Suprapubic skin (tissue), 4 donors: Measurements from ENCODE around the gene PCBP3. TPM values are rescaled to one million over a fixed set of nuclear protein-coding genes. Genes with fewer than 3 reads are reported as not detected.

ENCODE experiments used
- DNase-seq, 2 donors: peaks; one replicate each; pipeline ENCODE4 v3.0.0-alpha.2; 2019; ENCODE audit warnings: low spot score in 2 of 2
- H3K27ac ChIP-seq: fragments of 200-600 bp; sonication (generic); one replicate; pipeline ENCODE4 v1.5.1; 2019
- H3K27me3 ChIP-seq: fragments of 200-600 bp; sonication (generic); one replicate; pipeline ENCODE4 v1.5.1; 2019
- H3K36me3 ChIP-seq: fragments of 200-600 bp; sonication (generic); one replicate; pipeline ENCODE4 v1.5.1; 2019
- H3K4me1 ChIP-seq: fragments of 200-600 bp; sonication (generic); one replicate; pipeline ENCODE4 v1.5.1; 2019
- H3K4me3 ChIP-seq: fragments of 200-600 bp; sonication (generic); one replicate; pipeline ENCODE4 v1.5.1; 2019; ENCODE audit warnings: mild to moderate bottlenecking
- H3K9me3 ChIP-seq: fragments of 200-600 bp; sonication (generic); one replicate; pipeline ENCODE4 v1.5.1; 2019
- EP300 ChIP-seq: sonication (generic); formaldehyde crosslinking; IDR thresholded peaks from one replicate; pipeline ENCODE4 v1.6.1; 2017; ENCODE audit warnings: antibody characterized with exemption
- POLR2A ChIP-seq, 2 donors: fragments of 450-650 bp; IDR thresholded peaks; one replicate each; pipeline ENCODE4 v1.6.1; 2017; ENCODE audit warnings: antibody characterized with exemption in 2 of 2, mild to moderate bottlenecking in 2 of 2, moderate library complexity in 2 of 2
- POLR2AphosphoS5 ChIP-seq, 3 donors: sonication (generic); formaldehyde crosslinking; IDR thresholded peaks; one replicate each; pipeline ENCODE4 v1.6.1; 2017; ENCODE audit warnings: antibody characterized with exemption in 3 of 3
- WGBS: methylation state at CpG from one replicate; pipeline ENCODE4 v1.1.5; 2018; 5-methylcytosine and 5-hydroxymethylcytosine counted together
- total RNA-seq, 4 donors: library from RNA; depleted of rRNA; stranded (reverse); fragments of >200 nt; gene quantifications; one replicate each; pipeline ENCODE4 v1.1.0, GENCODE V29; 2016
- TF ChIP-seq, protein P1 (sequence below), 2 donors: fragments of 200-600 bp in 1 of 2; fragments of 450-650 bp in 1 of 2; sonication (generic) in 1 of 2; IDR thresholded peaks; one replicate each; pipeline ENCODE4 v1.5.1; 2016 to 2019; ENCODE audit warnings: antibody characterized with exemption in 2 of 2, mild to moderate bottlenecking in 1 of 2, moderate library complexity in 1 of 2

The PCBP3 gene
- total RNA-seq, 4 donors from 2014 or later, result 0.97 to 7.3 (median 2.7) TPM

DNA sequence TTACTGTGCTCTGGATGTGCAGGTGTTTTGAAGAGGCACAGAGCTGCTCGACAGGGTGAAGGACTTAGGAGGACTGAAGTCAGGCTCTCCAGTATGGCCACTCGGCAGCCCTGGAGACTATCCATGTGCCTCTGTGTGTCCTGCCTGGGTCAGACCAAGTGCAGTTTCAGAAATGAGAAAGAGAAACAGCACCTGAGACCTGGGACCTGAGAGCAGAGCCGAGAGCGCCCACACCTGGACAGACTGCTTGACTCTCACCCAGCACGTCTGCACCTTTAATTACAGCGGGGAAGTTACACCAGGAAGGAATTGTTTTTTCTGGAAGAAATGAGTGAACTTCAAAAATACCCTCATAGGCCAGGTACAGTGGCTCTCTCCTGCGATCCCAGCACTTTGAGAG lies 278.4 kb downstream of the PCBP3 start:
- Histone ChIP-seq H3K9me3 (no peaks in the 10 kb centered on the region), H3K36me3 (no peaks in the 10 kb centered on the region), H3K4me1 (peaks cover 10% of the 10 kb centered on the region), H3K27ac (no peak overlapping the region), H3K27me3 (peaks cover 4% of the 10 kb centered on the region), H3K4me3 (no peak overlapping the region)
- no peak for TF ChIP-seq POLR2AphosphoS5 (IDR thresholded peaks at IDR 0.05)
- TF ChIP-seq, protein P1, sequence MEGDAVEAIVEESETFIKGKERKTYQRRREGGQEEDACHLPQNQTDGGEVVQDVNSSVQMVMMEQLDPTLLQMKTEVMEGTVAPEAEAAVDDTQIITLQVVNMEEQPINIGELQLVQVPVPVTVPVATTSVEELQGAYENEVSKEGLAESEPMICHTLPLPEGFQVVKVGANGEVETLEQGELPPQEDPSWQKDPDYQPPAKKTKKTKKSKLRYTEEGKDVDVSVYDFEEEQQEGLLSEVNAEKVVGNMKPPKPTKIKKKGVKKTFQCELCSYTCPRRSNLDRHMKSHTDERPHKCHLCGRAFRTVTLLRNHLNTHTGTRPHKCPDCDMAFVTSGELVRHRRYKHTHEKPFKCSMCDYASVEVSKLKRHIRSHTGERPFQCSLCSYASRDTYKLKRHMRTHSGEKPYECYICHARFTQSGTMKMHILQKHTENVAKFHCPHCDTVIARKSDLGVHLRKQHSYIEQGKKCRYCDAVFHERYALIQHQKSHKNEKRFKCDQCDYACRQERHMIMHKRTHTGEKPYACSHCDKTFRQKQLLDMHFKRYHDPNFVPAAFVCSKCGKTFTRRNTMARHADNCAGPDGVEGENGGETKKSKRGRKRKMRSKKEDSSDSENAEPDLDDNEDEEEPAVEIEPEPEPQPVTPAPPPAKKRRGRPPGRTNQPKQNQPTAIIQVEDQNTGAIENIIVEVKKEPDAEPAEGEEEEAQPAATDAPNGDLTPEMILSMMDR (IDR thresholded peaks at IDR 0.05), result no peak
- TF ChIP-seq EP300, result no peak
- TF ChIP-seq POLR2A (IDR thresholded peaks at IDR 0.05), result no peak
- no peak for DNase-seq
- WGBS, result 77% methylated on average over 6 of the region's 7 CpGs

DNA sequence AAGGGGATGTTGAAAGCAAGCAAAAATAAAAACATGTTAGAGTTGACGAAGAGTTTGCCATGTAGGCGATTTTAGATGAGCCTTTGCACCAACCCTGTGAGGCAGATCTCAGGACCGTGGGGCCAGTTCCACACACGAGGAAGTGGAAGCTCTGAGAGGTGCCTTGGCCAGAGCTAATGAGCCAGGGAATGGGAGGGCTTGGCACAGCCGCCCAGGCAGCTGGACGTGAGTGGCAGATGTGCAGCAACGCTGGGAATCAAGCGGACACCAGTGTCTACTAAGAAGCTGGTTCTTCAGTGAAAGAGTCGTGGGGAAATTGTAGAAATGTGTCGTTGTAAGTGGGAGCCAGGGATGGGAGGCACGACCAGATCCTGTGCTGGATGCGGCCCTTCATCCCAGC lies 279.1 kb downstream of the PCBP3 start:
- Histone ChIP-seq H3K27ac (no peak overlapping the region), H3K36me3 (no peaks in the 10 kb centered on the region), H3K4me1 (peaks cover 6% of the 10 kb centered on the region), H3K4me3 (no peak overlapping the region), H3K9me3 (no peaks in the 10 kb centered on the region), H3K27me3 (peaks cover 4% of the 10 kb centered on the region)
- TF ChIP-seq EP300, result no peak
- TF ChIP-seq POLR2A (IDR thresholded peaks at IDR 0.05), result no peak
- TF ChIP-seq, protein P1 (IDR thresholded peaks at IDR 0.05), result no peak
- TF ChIP-seq POLR2AphosphoS5 (IDR thresholded peaks at IDR 0.05), result no peak
- no peak for DNase-seq
- WGBS, result 67% methylated on average over 12 of the region's 12 CpGs

DNA sequence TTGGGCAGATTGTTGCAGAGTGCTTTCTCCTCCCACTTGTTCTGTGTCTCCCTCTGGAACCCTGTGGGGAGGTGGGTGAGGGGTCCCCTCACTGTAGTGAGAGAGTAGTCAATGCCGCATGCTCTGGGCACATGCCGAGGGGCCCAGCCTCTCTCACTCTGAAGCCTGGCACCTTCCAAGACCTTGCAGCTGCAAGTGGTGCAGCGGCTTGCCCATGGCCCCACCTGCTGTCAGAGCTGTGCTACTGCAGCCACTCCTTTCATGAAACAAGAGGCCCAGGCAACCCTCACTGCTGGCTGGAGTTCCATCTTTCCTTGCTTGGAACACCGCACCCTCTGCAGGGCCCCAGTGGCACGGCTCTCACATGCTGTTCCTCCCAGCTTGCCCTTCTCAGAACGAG lies 279.6 kb downstream of the PCBP3 start:
- Histone ChIP-seq H3K27me3 (peaks cover 4% of the 10 kb centered on the region), H3K4me1 (peaks cover 6% of the 10 kb centered on the region), H3K27ac (no peak overlapping the region), H3K4me3 (no peak overlapping the region), H3K36me3 (no peaks in the 10 kb centered on the region), H3K9me3 (no peaks in the 10 kb centered on the region)
- 7% methylated on average over 3 of the region's 6 CpGs for WGBS
- TF ChIP-seq, protein P1 (IDR thresholded peaks at IDR 0.05), result peak; percentile 65 to 93
- no peak for TF ChIP-seq POLR2A (IDR thresholded peaks at IDR 0.05)
- no peak for DNase-seq

DNA sequence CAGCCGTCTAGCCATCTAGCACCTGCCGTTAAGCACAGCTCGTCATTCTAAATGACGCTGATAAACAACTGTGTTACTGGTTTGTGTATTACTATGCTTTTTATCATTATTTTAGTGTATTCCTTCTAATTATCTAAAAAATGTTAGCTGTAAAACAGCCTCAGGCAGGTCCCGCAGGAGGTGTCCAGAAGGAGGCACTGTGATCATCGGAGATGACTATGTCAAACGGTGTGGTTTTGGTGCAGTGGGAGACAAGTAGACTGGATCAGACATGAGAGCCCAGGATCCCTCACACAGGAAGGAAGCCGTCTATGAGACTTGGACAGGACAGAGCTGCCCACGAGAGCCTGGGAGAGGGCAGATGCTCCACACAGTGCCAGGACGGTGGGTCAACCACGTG lies 282.8 kb downstream of the PCBP3 start:
- peaks cover 6% of the 10 kb centered on the region for H3K4me1 ChIP-seq
- TF ChIP-seq, protein P1 (IDR thresholded peaks at IDR 0.05), result no peak
- no peak for TF ChIP-seq POLR2A (IDR thresholded peaks at IDR 0.05)
- TF ChIP-seq EP300, result no peak
- no peak for TF ChIP-seq POLR2AphosphoS5 (IDR thresholded peaks at IDR 0.05)
- no peak overlapping the region for H3K27ac ChIP-seq
- 59% methylated on average over 11 of the region's 11 CpGs for whole genome bisulfite sequencing
- H3K9me3 ChIP-seq, result no peaks in the 10 kb centered on the region
- H3K4me3 ChIP-seq, result no peak overlapping the region
- no peak for DNase-seq
- H3K36me3 ChIP-seq, result no peaks in the 10 kb centered on the region
- H3K27me3 ChIP-seq, result no peaks in the 10 kb centered on the region

DNA sequence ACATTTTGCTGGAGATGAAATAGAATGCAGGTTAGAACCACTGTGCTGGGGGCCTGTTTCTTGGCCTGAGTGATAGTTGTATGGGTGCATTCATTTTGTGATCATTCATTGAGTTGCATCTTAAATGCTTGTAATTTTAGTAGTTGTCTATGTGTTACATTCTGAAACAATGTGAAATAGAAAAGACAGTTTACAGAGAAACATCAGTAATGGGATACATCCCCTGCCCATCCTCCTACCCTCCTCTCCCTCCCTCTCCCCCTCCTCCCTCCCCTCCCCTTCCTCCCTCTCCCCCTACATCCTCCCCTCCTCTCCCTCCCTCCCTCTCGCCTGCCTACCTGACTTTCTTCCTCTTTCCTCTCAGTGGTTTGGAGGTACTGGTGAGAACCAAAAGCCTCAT lies 283.5 kb downstream of the PCBP3 start:
- WGBS, result no CpG with 5 or more reads among the region's 1 CpG
- no peak for TF ChIP-seq POLR2AphosphoS5 (IDR thresholded peaks at IDR 0.05)
- no peak for TF ChIP-seq POLR2A (IDR thresholded peaks at IDR 0.05)
- TF ChIP-seq, protein P1 (IDR thresholded peaks at IDR 0.05), result no peak

More for the DNA sequence above, 283.5 kb downstream of the PCBP3 start:
- Histone ChIP-seq H3K4me1 (peaks cover 6% of the 10 kb centered on the region), H3K36me3 (no peaks in the 10 kb centered on the region), H3K27ac (no peak overlapping the region), H3K9me3 (no peaks in the 10 kb centered on the region), H3K27me3 (no peaks in the 10 kb centered on the region), H3K4me3 (no peak overlapping the region)
- no peak for DNase-seq
